HL-60 (cell line): ENCODE data around the gene TUB.

Experiments used
- CTCF ChIP-seq: IDR thresholded peaks from one replicate; pipeline ENCODE4 v1.5.1; 2011; ENCODE audit warnings: low read length, control low read depth, inconsistent platforms; ENCODE audit not compliant: insufficient read depth
- GABPA ChIP-seq: IDR thresholded peaks from 2 replicates; pipeline ENCODE4 v1.6.1; 2012; ENCODE audit warnings: low read depth
- POLR2AphosphoS5 ChIP-seq: IDR thresholded peaks from 2 replicates; pipeline ENCODE4 v1.6.1; 2012; ENCODE audit warnings: low read depth
- TF ChIP-seq, protein P1 (sequence below): IDR thresholded peaks from 2 replicates; pipeline ENCODE4 v1.6.1; 2012; ENCODE audit warnings: low read depth; ENCODE audit not compliant: insufficient replicate concordance

DNA sequence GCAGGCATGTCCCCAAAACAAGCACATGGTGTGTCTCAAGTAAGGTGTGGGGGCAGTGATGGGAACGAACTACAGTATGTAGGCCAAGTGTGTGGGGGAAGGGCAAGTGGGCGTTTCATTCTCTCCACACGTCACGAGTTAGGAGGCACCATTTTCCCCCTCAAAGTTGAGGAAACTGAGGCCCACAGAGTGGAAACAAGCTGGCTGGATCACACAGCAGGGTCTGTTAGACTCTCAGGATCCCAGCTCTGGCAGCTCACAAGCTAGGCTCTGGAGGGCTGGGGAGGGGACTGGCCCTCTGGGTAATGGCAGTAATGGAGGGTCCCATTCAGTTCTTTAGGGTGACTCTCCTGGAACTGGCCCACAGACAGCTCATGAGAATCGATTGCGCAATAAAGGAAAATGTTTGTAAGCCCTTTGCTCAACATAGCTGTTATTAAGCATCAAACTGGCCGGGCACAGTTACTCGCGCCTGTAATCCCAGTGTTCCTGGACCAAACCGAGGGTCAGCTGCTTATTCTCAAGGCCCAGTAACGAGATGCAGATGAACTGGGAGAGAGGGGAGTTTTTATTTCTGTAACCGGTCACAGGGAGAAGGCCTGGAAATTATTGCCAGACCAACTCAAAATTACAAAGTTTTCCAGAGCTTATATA, 24.1 kb upstream of the TUB start:
- TF ChIP-seq CTCF (no peak), GABPA (no peak), POLR2AphosphoS5 (no peak)
- TF ChIP-seq, protein P1, sequence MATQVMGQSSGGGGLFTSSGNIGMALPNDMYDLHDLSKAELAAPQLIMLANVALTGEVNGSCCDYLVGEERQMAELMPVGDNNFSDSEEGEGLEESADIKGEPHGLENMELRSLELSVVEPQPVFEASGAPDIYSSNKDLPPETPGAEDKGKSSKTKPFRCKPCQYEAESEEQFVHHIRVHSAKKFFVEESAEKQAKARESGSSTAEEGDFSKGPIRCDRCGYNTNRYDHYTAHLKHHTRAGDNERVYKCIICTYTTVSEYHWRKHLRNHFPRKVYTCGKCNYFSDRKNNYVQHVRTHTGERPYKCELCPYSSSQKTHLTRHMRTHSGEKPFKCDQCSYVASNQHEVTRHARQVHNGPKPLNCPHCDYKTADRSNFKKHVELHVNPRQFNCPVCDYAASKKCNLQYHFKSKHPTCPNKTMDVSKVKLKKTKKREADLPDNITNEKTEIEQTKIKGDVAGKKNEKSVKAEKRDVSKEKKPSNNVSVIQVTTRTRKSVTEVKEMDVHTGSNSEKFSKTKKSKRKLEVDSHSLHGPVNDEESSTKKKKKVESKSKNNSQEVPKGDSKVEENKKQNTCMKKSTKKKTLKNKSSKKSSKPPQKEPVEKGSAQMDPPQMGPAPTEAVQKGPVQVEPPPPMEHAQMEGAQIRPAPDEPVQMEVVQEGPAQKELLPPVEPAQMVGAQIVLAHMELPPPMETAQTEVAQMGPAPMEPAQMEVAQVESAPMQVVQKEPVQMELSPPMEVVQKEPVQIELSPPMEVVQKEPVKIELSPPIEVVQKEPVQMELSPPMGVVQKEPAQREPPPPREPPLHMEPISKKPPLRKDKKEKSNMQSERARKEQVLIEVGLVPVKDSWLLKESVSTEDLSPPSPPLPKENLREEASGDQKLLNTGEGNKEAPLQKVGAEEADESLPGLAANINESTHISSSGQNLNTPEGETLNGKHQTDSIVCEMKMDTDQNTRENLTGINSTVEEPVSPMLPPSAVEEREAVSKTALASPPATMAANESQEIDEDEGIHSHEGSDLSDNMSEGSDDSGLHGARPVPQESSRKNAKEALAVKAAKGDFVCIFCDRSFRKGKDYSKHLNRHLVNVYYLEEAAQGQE = no peak
